HCT116 (cell line): ENCODE results near the gene ATP2B3. TPM values are rescaled to one million over a fixed set of nuclear protein-coding genes. Genes with fewer than 3 reads are reported as not detected.

ENCODE experiments used
- ATAC-seq: fragments of 200-7000 bp; cut with Tn5 transposase; 2 replicates; pipeline ENCODE4 v1.9.1; 2020; ENCODE audit warnings: mild to moderate bottlenecking, moderate library complexity
- BruUV-seq: library from RNA; stranded (reverse); fragments of 400-500 nt; replicated peaks from 2 replicates; lab custom pipeline; 2021; lab: Mats Ljungman, UMichigan
- CTCF ChIA-PET: fragments of 300-600 bp; sonication (Branson Sonifier 250); formaldehyde crosslinking; loops from one replicate; lab custom pipeline; 2021; ENCODE audit warnings: antibody characterized with exemption; lab: Charles Lee
- POLR2A ChIA-PET: fragments of 300-600, 350-600 bp; sonication (Branson Sonifier 250); formaldehyde crosslinking; loops from one replicate; lab custom pipeline; 2021; ENCODE audit warnings: antibody characterized with exemption; lab: Charles Lee
- RAD21 ChIA-PET, 2 experiments: fragments of 300-600 bp; sonication (Branson Sonifier 250); formaldehyde crosslinking; loops; one replicate each; lab custom pipeline; 2023; ENCODE audit warnings: low total read pairs in 2 of 2; ENCODE audit not compliant: uncharacterized antibody in 2 of 2, unreplicated experiment in 2 of 2, low non-redundant PET in 1 of 2; lab: Charles Lee
- DNase-seq: peaks from one replicate; pipeline ENCODE4 v3.0.0-alpha.2; 2010; ENCODE audit warnings: low read depth, low spot score
- H2AFZ ChIP-seq: fragments of 200-600 bp; shearing (Covaris generic), sonication (generic); 2 replicates; pipeline ENCODE4 v1.6.1; 2017; ENCODE audit warnings: low read depth, mixed run types, mixed read lengths, antibody characterized with exemption, low read length; ENCODE audit not compliant: poor library complexity, severe bottlenecking
- H3K27ac ChIP-seq: 2 replicates; pipeline ENCODE4 v1.5.1; 2012; ENCODE audit warnings: low read depth, low read length
- H3K27me3 ChIP-seq: fragments of 200-600 bp; sonication (generic); 2 replicates; pipeline ENCODE4 v1.6.1; 2016; ENCODE audit warnings: mixed run types, low read length, mixed read lengths; ENCODE audit not compliant: insufficient read depth
- H3K36me3 ChIP-seq, 2 experiments: fragments of 200-500 bp in 1 of 2; fragments of 200-600 bp in 1 of 2; sonication (Bioruptor generic) in 1 of 2; sonication (generic) in 1 of 2; 2 replicates each; pipeline versions ENCODE4 v1.5.1 to v1.6.1; 2014 to 2016; ENCODE audit warnings: low read length in 2 of 2, inconsistent platforms in 1 of 2, mixed read lengths in 1 of 2, mixed run types in 1 of 2; ENCODE audit not compliant: insufficient read depth in 2 of 2, control insufficient read depth in 1 of 2
- H3K4me1 ChIP-seq, 2 experiments: fragments of 200-600 bp in 1 of 2; sonication (generic) in 1 of 2; 2 replicates each; pipeline versions ENCODE4 v1.5.1 to v1.6.1; 2012 to 2017; ENCODE audit warnings: low read length in 2 of 2, inconsistent platforms in 1 of 2, mild to moderate bottlenecking in 1 of 2, mixed read lengths in 1 of 2, mixed run types in 1 of 2, moderate library complexity in 1 of 2; ENCODE audit not compliant: insufficient read depth in 2 of 2, control insufficient read depth in 1 of 2
- H3K4me2 ChIP-seq: fragments of 200-600 bp; sonication (generic); 2 replicates; pipeline ENCODE4 v1.6.1; 2017; ENCODE audit warnings: mixed run types, low read length, mixed read lengths
- H3K4me3 ChIP-seq, 2 experiments: fragments of 200-600 bp in 1 of 2; sonication (generic) in 1 of 2; replicated peaks in 1 of 2; 2 replicates each; pipeline ENCODE4 v1.5.1; 2011 to 2016; ENCODE audit warnings: low read length in 2 of 2, control low read depth in 1 of 2, low read depth in 1 of 2, mild to moderate bottlenecking in 1 of 2, mixed read lengths in 1 of 2, mixed run types in 1 of 2
- H3K79me2 ChIP-seq: fragments of 200-600 bp; sonication (generic); 2 replicates; pipeline ENCODE4 v1.6.1; 2017; ENCODE audit warnings: mild to moderate bottlenecking, mixed run types, low read length, moderate library complexity, mixed read lengths; ENCODE audit not compliant: insufficient read depth
- H3K9ac ChIP-seq: fragments of 200-600 bp; sonication (generic); 2 replicates; pipeline ENCODE4 v1.6.1; 2016; ENCODE audit warnings: low read length, mixed read lengths
- H3K9me2 ChIP-seq: fragments of 200-600 bp; sonication (generic), shearing (Covaris generic); 2 replicates; pipeline ENCODE4 v1.6.1; 2017; ENCODE audit warnings: mixed run types, mild to moderate bottlenecking, moderate library complexity; ENCODE audit not compliant: insufficient read depth
- H3K9me3 ChIP-seq, 2 experiments: fragments of 200-500 bp in 1 of 2; fragments of 200-600 bp in 1 of 2; sonication (Bioruptor generic) in 1 of 2; sonication (generic) in 1 of 2; 2 replicates each; pipeline ENCODE4 v1.6.1; 2014 to 2017; ENCODE audit warnings: low read length in 2 of 2, mixed read lengths in 2 of 2, inconsistent platforms in 1 of 2, low read depth in 1 of 2, mild to moderate bottlenecking in 1 of 2, mixed run types in 1 of 2, moderate library complexity in 1 of 2; ENCODE audit not compliant: control insufficient read depth in 1 of 2, insufficient read depth in 1 of 2
- H4K20me1 ChIP-seq: fragments of 200-600 bp; sonication (generic), shearing (Covaris generic); 2 replicates; pipeline ENCODE4 v1.6.1; 2017; ENCODE audit warnings: mixed run types, mild to moderate bottlenecking, moderate library complexity; ENCODE audit not compliant: insufficient read depth
- CEBPB ChIP-seq: IDR thresholded peaks from 2 replicates; pipeline ENCODE4 v1.6.1; 2012; ENCODE audit warnings: low read depth
- EGR1 ChIP-seq: IDR thresholded peaks from 2 replicates; pipeline ENCODE4 v1.6.1; 2012; ENCODE audit warnings: low read depth
- FOSL1 ChIP-seq: IDR thresholded peaks from 2 replicates; pipeline ENCODE4 v1.6.1; 2012; ENCODE audit warnings: low read depth
- JUND ChIP-seq: IDR thresholded peaks from 2 replicates; pipeline ENCODE4 v1.6.1; 2012
- MAX ChIP-seq: IDR thresholded peaks from 2 replicates; pipeline ENCODE4 v1.6.1; 2012
- POLR2AphosphoS5 ChIP-seq: IDR thresholded peaks from 2 replicates; pipeline ENCODE4 v1.6.1; 2011; ENCODE audit warnings: mild to moderate bottlenecking, low read depth, low read length, moderate library complexity
- RAD21 ChIP-seq: IDR thresholded peaks from 2 replicates; pipeline ENCODE4 v1.6.1; 2012; ENCODE audit warnings: low read depth, mild to moderate bottlenecking
- SIN3A ChIP-seq: IDR thresholded peaks from 2 replicates; pipeline ENCODE4 v1.6.1; 2012; ENCODE audit warnings: low read depth
- SP1 ChIP-seq: IDR thresholded peaks from 2 replicates; pipeline ENCODE4 v1.6.1; 2012; ENCODE audit warnings: low read depth
- TCF7L2 ChIP-seq: IDR thresholded peaks from 2 replicates; pipeline ENCODE4 v1.7.0; 2011; ENCODE audit warnings: borderline replicate concordance, inconsistent platforms; ENCODE audit not compliant: insufficient read depth, insufficient read length; ENCODE audit errors: extremely low read depth
- ZBTB33 ChIP-seq: IDR thresholded peaks from 2 replicates; pipeline ENCODE4 v1.6.1; 2011; ENCODE audit warnings: mild to moderate bottlenecking, low read length, moderate library complexity; ENCODE audit not compliant: insufficient replicate concordance; ENCODE audit errors: extremely low read depth
- ZNF274 ChIP-seq: fragments of 200-500 bp; sonication (Bioruptor generic); IDR thresholded peaks from 2 replicates; pipeline ENCODE4 v1.6.1; 2014; ENCODE audit warnings: mild to moderate bottlenecking, low read depth, low read length, inconsistent platforms
- intact Hi-C: fragments of 100-400 bp; cut with micrococcal nuclease; formaldehyde crosslinking; loops from 2 replicates; pipeline ENCODE4 v1.10.0; 2022
- total RNA-seq: library from RNA; stranded (reverse); gene quantifications from one replicate; pipeline ENCODE4 v1.2.1, GENCODE V29; 2021; ENCODE audit not compliant: unreplicated experiment
- TF ChIP-seq, protein P1 (sequence below), 3 experiments: fragments of 200-600 bp in 1 of 3; sonication (generic) in 1 of 3; IDR thresholded peaks in 2 of 3; conservative IDR thresholded peaks in 1 of 3; 2 replicates each; pipeline ENCODE4 v1.5.1; 2012 to 2017; ENCODE audit warnings: low read depth in 2 of 3, low read length in 2 of 3, antibody characterized with exemption in 1 of 3, borderline replicate concordance in 1 of 3, control low read depth in 1 of 3, mild to moderate bottlenecking in 1 of 3, mixed read lengths in 1 of 3, mixed run types in 1 of 3, moderate library complexity in 1 of 3; ENCODE audit not compliant: insufficient read depth in 1 of 3
- TF ChIP-seq, protein P2 (sequence below): IDR thresholded peaks from 2 replicates; pipeline ENCODE4 v1.6.1; 2012; ENCODE audit warnings: low read depth

The ATP2B3 gene
- total RNA-seq, 1 experiment from 2014 or later, result not detected

DNA sequence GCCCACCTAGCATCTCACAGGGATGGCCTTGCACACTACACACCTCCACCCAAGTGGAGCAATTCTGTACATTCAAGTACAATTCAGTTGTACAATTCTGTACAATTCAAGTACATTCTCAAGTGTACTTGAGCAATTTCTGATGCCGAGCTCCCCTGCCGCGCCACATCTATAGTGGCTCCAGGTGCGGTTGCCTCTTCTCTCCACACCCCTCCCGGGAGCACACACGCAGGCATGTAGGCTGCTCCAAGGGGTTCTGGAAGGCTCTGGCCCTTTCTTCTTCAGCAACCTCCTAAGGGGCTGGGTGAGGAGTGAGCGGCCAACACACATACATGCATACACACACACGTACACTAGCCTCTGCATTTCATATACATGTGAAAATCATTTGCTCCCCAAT lies 110.7 kb downstream of the ATP2B3 start:
- no TSS peak for BruUV-seq
- H3K36me3 ChIP-seq, result no peaks in the 10 kb centered on the region
- no peak for ATAC-seq
- H4K20me1 ChIP-seq, result no peaks in the 10 kb centered on the region
- ChIA-PET POLR2A (no interaction called here), CTCF (no interaction called here), RAD21 (no interaction called here)
- no peak overlapping the region for H3K9ac ChIP-seq
- intact Hi-C loops, result no loop called here
- H3K9me2 ChIP-seq, result no peaks in the 10 kb centered on the region
- no peak for DNase-seq
- TF ChIP-seq MAX, result no peak
- no peak overlapping the region for H3K4me2 ChIP-seq
- H3K4me3 ChIP-seq, result no peak overlapping the region
- no peaks in the 10 kb centered on the region for H3K4me1 ChIP-seq
- H3K27ac ChIP-seq, result no peak overlapping the region
- H3K79me2 ChIP-seq, result no peaks in the 10 kb centered on the region
- H2AFZ ChIP-seq, result no peak overlapping the region
- no peaks in the 10 kb centered on the region for H3K9me3 ChIP-seq
- no peaks in the 10 kb centered on the region for H3K27me3 ChIP-seq

DNA sequence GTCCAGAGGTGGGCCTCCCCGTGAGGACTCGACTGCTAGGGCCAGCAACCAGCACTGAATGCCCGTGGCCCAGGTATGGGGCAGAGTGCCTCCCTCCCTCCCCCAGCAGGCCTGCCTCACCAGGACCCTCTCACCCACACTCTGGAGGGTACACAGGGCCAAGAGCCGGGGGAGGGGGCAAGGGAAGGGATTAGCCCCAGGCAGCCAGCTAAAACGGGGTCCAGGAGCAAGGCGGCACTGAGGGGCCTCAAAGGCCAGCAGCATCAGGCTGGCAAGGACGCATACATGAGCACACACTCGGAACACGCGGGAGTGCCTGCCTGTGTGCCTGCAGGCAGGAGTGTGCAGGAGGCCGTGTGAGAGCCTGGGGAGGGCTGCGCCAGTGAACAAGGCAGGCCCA lies 111.2 kb downstream of the ATP2B3 start:
- no peak overlapping the region for H3K4me2 ChIP-seq
- CTCF ChIA-PET, result no interaction called here
- TF ChIP-seq CEBPB, result no peak
- TF ChIP-seq SIN3A, result no peak
- no peak for TF ChIP-seq ZNF274
- no peak for TF ChIP-seq FOSL1
- TF ChIP-seq, protein P1, sequence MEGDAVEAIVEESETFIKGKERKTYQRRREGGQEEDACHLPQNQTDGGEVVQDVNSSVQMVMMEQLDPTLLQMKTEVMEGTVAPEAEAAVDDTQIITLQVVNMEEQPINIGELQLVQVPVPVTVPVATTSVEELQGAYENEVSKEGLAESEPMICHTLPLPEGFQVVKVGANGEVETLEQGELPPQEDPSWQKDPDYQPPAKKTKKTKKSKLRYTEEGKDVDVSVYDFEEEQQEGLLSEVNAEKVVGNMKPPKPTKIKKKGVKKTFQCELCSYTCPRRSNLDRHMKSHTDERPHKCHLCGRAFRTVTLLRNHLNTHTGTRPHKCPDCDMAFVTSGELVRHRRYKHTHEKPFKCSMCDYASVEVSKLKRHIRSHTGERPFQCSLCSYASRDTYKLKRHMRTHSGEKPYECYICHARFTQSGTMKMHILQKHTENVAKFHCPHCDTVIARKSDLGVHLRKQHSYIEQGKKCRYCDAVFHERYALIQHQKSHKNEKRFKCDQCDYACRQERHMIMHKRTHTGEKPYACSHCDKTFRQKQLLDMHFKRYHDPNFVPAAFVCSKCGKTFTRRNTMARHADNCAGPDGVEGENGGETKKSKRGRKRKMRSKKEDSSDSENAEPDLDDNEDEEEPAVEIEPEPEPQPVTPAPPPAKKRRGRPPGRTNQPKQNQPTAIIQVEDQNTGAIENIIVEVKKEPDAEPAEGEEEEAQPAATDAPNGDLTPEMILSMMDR (IDR thresholded peaks at IDR 0.05 in 2 of 3, conservative IDR thresholded peaks at IDR 0.05 in 1 of 3; ENCODE audit: borderline replicate concordance in 1 of 3, insufficient read depth in 1 of 3, low read depth in 2 of 3, low read length in 2 of 3), result no peak
- TF ChIP-seq TCF7L2, result no peak
- no peak for TF ChIP-seq EGR1
- TF ChIP-seq ZBTB33, result no peak
- TF ChIP-seq POLR2AphosphoS5, result no peak
- TF ChIP-seq RAD21, result no peak
- TF ChIP-seq SP1, result no peak
- no peak for TF ChIP-seq JUND
- TF ChIP-seq, protein P2, sequence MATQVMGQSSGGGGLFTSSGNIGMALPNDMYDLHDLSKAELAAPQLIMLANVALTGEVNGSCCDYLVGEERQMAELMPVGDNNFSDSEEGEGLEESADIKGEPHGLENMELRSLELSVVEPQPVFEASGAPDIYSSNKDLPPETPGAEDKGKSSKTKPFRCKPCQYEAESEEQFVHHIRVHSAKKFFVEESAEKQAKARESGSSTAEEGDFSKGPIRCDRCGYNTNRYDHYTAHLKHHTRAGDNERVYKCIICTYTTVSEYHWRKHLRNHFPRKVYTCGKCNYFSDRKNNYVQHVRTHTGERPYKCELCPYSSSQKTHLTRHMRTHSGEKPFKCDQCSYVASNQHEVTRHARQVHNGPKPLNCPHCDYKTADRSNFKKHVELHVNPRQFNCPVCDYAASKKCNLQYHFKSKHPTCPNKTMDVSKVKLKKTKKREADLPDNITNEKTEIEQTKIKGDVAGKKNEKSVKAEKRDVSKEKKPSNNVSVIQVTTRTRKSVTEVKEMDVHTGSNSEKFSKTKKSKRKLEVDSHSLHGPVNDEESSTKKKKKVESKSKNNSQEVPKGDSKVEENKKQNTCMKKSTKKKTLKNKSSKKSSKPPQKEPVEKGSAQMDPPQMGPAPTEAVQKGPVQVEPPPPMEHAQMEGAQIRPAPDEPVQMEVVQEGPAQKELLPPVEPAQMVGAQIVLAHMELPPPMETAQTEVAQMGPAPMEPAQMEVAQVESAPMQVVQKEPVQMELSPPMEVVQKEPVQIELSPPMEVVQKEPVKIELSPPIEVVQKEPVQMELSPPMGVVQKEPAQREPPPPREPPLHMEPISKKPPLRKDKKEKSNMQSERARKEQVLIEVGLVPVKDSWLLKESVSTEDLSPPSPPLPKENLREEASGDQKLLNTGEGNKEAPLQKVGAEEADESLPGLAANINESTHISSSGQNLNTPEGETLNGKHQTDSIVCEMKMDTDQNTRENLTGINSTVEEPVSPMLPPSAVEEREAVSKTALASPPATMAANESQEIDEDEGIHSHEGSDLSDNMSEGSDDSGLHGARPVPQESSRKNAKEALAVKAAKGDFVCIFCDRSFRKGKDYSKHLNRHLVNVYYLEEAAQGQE, result no peak

More for the DNA sequence above, 111.2 kb downstream of the ATP2B3 start:
- intact Hi-C loops, result no loop called here
- Histone ChIP-seq H3K36me3 (no peaks in the 10 kb centered on the region), H3K4me3 (no peak overlapping the region), H3K27me3 (no peaks in the 10 kb centered on the region), H3K27ac (no peak overlapping the region), H4K20me1 (no peaks in the 10 kb centered on the region), H3K4me1 (no peaks in the 10 kb centered on the region), H2AFZ (no peak overlapping the region), H3K9ac (no peak overlapping the region), H3K9me3 (no peaks in the 10 kb centered on the region), H3K79me2 (no peaks in the 10 kb centered on the region), H3K9me2 (no peaks in the 10 kb centered on the region)
- RAD21 ChIA-PET, result no interaction called here
- ATAC-seq (no peak), DNase-seq (no peak)
- POLR2A ChIA-PET, result no interaction called here
- BruUV-seq, result no TSS peak
